ENCODE results near the gene PTPRR. TPM values are rescaled to one million over a fixed set of nuclear protein-coding genes. Genes with fewer than 3 reads are reported as not detected.
"Not testable (repeated sequence)": the region's sequence is repeated elsewhere in the genome, so short reads cannot be mapped to it uniquely, and the experiment has no call there.

The PTPRR gene
- total and polyA plus RNA-seq, 9 donors: 1.1 to 3.3 (median 2.3) TPM

GRCh38 chr12:70828351-70828750 lies 92.2 kb downstream of the PTPRR start:
- Histone ChIP-seq H3K27ac (ENCODE audit: low read length) (no peak overlapping the region), H3K4me3 (ENCODE audit: low read length) (no peak overlapping the region), H3K36me3 (ENCODE audit: control insufficient read depth, insufficient read depth, low read length) (no peaks in the 10 kb centered on the region), H3K27me3 (ENCODE audit: control insufficient read depth, insufficient read depth, low read length) (no peaks in the 10 kb centered on the region), H3K4me1 (ENCODE audit: control insufficient read depth, insufficient read depth, low read length) (no peaks in the 10 kb centered on the region), H3K9me3 (replicated peaks; ENCODE audit: control insufficient read depth, low read depth, low read length) (no peaks in the 10 kb centered on the region)
- no CpG with 5 or more reads among the region's 2 CpGs for WGBS (ENCODE audit: insufficient coverage)
- no peak for DNase-seq

GRCh38 chr12:70826156-70826555 lies 94.4 kb downstream of the PTPRR start:
- no peaks in the 10 kb centered on the region for H3K27me3 ChIP-seq (ENCODE audit: control insufficient read depth, insufficient read depth, low read length)
- H3K27ac ChIP-seq (ENCODE audit: low read length): no peak overlapping the region
- WGBS (ENCODE audit: insufficient coverage): no CpG with 5 or more reads among the region's 3 CpGs
- H3K4me3 ChIP-seq (ENCODE audit: low read length): no peak overlapping the region
- no peaks in the 10 kb centered on the region for H3K9me3 ChIP-seq (replicated peaks; ENCODE audit: control insufficient read depth, low read depth, low read length)
- no peaks in the 10 kb centered on the region for H3K4me1 ChIP-seq (ENCODE audit: control insufficient read depth, insufficient read depth, low read length)
- no peaks in the 10 kb centered on the region for H3K36me3 ChIP-seq (ENCODE audit: control insufficient read depth, insufficient read depth, low read length)
- no peak for DNase-seq

DNA sequence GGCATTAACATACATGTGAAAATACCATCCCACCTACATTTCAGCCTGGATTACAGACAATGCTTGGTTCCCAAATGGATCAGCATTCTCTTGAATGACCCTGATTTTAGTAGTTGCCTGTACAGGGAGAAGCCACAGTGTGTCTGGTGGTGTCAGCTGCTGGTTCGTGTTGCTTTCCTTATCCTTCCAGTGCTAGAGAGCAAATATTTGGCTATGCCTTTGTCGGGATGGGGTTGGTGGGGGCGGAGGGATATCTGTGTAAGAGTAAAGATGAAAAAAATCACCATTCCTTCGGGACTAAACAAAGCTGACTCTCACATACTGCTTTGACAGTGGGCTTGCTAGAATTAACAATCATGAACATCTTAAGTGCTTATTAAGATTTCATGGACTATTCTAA lies 96.0 kb downstream of the PTPRR start:
- no peak for DNase-seq
- 72% methylated on average over 2 of the region's 4 CpGs for WGBS (ENCODE audit: insufficient coverage)
- no peaks in the 10 kb centered on the region for H3K27me3 ChIP-seq (ENCODE audit: control insufficient read depth, insufficient read depth, low read length)
- H3K4me3 ChIP-seq (ENCODE audit: low read length): no peak overlapping the region
- H3K9me3 ChIP-seq (replicated peaks; ENCODE audit: control insufficient read depth, low read depth, low read length): no peaks in the 10 kb centered on the region
- H3K4me1 ChIP-seq (ENCODE audit: control insufficient read depth, insufficient read depth, low read length): no peaks in the 10 kb centered on the region
- H3K36me3 ChIP-seq (ENCODE audit: control insufficient read depth, insufficient read depth, low read length): no peaks in the 10 kb centered on the region
- H3K27ac ChIP-seq (ENCODE audit: low read length): no peak overlapping the region

DNA sequence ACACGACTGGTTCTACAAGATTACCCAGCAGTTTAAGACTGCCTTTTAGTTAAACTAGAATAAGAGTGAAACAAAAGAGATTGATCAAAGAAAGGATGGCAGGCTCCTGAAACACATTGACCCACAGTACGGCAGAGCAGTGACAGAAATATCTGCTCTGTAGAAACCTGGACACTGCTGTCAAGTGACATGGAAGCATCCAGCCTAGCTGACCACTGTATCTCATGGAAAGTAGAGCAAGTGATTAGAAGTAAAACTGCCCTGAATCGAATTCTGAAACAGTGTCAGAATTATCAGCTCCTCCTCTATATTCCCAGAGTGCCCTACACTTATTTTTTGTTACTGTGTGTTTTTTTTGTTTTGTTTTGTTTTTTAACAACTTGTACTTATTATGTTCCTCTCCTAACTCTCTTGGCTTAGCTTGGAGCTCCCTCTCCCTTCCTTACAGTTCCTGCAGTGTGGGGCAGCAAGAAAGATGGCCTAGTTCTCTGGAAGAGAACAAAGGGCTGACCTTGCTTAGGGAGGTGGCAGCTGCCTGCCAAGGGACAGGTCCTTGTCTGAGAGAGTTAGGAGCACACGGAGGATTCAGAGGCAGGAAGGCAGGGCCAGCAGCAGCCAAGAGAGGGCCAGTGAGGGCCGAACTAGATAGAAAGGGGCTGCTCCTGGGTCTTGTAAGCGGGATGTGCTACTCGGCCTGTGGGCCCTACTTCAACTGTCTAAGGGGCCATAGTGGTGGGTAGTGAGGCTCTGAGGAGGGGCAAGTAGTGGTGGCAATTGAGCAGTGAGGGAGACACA lies 97.2 kb downstream of the PTPRR start:
- 79% methylated on average over 4 of the region's 7 CpGs for WGBS (ENCODE audit: insufficient coverage)
- H3K9me3 ChIP-seq (replicated peaks; ENCODE audit: control insufficient read depth, low read depth, low read length): no peaks in the 10 kb centered on the region
- no peak overlapping the region for H3K27ac ChIP-seq (ENCODE audit: low read length)
- H3K27me3 ChIP-seq (ENCODE audit: control insufficient read depth, insufficient read depth, low read length): no peaks in the 10 kb centered on the region
- no peaks in the 10 kb centered on the region for H3K4me1 ChIP-seq (ENCODE audit: control insufficient read depth, insufficient read depth, low read length)
- DNase-seq: no peak
- no peak overlapping the region for H3K4me3 ChIP-seq (ENCODE audit: low read length)
- no peaks in the 10 kb centered on the region for H3K36me3 ChIP-seq (ENCODE audit: control insufficient read depth, insufficient read depth, low read length)

DNA sequence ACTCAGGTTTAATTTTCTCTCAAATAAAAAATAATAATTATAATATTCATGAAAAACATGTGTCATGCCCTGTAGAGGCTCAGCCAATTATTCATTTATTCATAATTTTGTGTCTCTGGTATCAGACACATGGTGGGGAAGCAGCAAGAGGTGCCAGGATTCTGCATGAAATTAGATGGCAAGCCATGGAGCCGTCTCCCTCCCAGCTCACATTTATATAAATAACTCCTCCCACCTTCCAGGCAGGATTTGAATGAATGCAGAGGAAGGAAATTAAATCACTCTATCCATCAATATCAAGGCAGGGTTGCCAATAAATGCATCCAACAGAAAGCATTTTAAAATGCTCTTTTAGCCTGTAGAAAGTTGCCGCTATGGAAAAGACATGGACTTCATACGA lies 98.1 kb downstream of the PTPRR start:
- Histone ChIP-seq H3K4me1 (ENCODE audit: control insufficient read depth, insufficient read depth, low read length) (no peaks in the 10 kb centered on the region), H3K36me3 (ENCODE audit: control insufficient read depth, insufficient read depth, low read length) (no peaks in the 10 kb centered on the region), H3K4me3 (ENCODE audit: low read length) (no peak overlapping the region), H3K27me3 (ENCODE audit: control insufficient read depth, insufficient read depth, low read length) (no peaks in the 10 kb centered on the region), H3K27ac (ENCODE audit: low read length) (no peak overlapping the region), H3K9me3 (replicated peaks; ENCODE audit: control insufficient read depth, low read depth, low read length) (no peaks in the 10 kb centered on the region)
- WGBS (ENCODE audit: insufficient coverage): no CpG with 5 or more reads among the region's 3 CpGs
- DNase-seq: no peak

- no peaks in the 10 kb centered on the region for H3K9me3 ChIP-seq (replicated peaks; ENCODE audit: control insufficient read depth, low read depth, low read length)
- H3K4me3 ChIP-seq (ENCODE audit: low read length): no peak overlapping the region
- WGBS (ENCODE audit: insufficient coverage): no CpG with 5 or more reads among the region's 2 CpGs
- H3K27me3 ChIP-seq (ENCODE audit: control insufficient read depth, insufficient read depth, low read length): no peaks in the 10 kb centered on the region
- H3K27ac ChIP-seq (ENCODE audit: low read length): no peak overlapping the region
- DNase-seq: no peak
- H3K36me3 ChIP-seq (ENCODE audit: control insufficient read depth, insufficient read depth, low read length): no peaks in the 10 kb centered on the region
- no peaks in the 10 kb centered on the region for H3K4me1 ChIP-seq (ENCODE audit: control insufficient read depth, insufficient read depth, low read length)
Measured at GRCh38 chr12:70815971-70816391, 104.6 kb downstream of the PTPRR start.

- Histone ChIP-seq H3K4me1 (ENCODE audit: control insufficient read depth, insufficient read depth, low read length) (no peaks in the 10 kb centered on the region), H3K9me3 (replicated peaks; ENCODE audit: control insufficient read depth, low read depth, low read length) (no peaks in the 10 kb centered on the region), H3K27ac (ENCODE audit: low read length) (no peak overlapping the region), H3K4me3 (ENCODE audit: low read length) (no peak overlapping the region), H3K27me3 (ENCODE audit: control insufficient read depth, insufficient read depth, low read length) (no peaks in the 10 kb centered on the region), H3K36me3 (ENCODE audit: control insufficient read depth, insufficient read depth, low read length) (no peaks in the 10 kb centered on the region)
- DNase-seq: no peak
- no CpG with 5 or more reads among the region's 2 CpGs for WGBS (ENCODE audit: insufficient coverage)
Measured at GRCh38 chr12:70815056-70815455, 105.5 kb downstream of the PTPRR start.

- H3K36me3 ChIP-seq (ENCODE audit: control insufficient read depth, insufficient read depth, low read length): no peaks in the 10 kb centered on the region
- H3K9me3 ChIP-seq (replicated peaks; ENCODE audit: control insufficient read depth, low read depth, low read length): no peaks in the 10 kb centered on the region
- no peak for DNase-seq
- no peak overlapping the region for H3K27ac ChIP-seq (ENCODE audit: low read length)
- no peaks in the 10 kb centered on the region for H3K4me1 ChIP-seq (ENCODE audit: control insufficient read depth, insufficient read depth, low read length)
- no peaks in the 10 kb centered on the region for H3K27me3 ChIP-seq (ENCODE audit: control insufficient read depth, insufficient read depth, low read length)
- H3K4me3 ChIP-seq (ENCODE audit: low read length): no peak overlapping the region
- 79% methylated on average over 3 of the region's 4 CpGs for WGBS (ENCODE audit: insufficient coverage)
Measured at GRCh38 chr12:70813559-70813958, 107.0 kb downstream of the PTPRR start.

DNA sequence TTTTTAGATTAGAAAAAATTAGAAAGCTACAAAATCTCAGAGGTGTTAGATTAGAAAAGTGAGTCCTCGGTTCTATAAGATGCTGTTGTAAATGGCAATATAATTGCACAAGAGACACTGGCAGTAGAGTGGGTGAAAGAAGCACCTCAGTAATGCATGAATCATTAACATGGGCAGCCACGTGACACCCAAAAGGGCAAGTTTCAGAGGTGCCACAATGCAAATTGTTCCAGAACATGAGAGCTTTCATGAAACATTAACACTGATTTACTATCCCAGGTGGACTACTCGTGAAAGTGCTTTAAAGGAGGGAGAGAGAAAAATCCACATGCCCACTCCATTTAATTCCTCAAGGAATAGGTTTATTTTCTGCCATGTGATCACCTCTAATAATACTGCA lies 108.4 kb downstream of the PTPRR start:
- DNase-seq: no peak
- no peaks in the 10 kb centered on the region for H3K4me1 ChIP-seq (ENCODE audit: control insufficient read depth, insufficient read depth, low read length)
- WGBS (ENCODE audit: insufficient coverage): 90% methylated on average over 2 of the region's 3 CpGs

DNA sequence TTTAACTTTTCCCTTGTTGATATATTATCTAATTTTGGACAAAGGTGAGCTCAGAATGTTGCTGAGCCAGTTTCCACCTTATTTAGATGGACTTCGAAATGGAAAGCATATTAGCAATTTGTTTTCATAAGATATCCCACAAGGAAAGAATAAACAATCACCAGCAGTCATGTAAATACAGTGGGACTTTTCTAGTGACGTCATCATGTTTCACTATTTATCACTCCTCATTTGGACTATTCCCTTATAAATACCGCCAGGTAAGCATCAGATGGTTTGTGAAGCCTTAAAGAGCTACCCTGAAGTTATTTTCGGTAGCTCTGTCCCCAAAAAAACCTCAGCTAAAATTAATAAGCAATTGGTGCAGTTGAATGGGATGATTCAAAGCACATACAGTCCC lies 110.7 kb downstream of the PTPRR start:
- H3K4me3 ChIP-seq (ENCODE audit: low read length): no peak overlapping the region
- H3K9me3 ChIP-seq (replicated peaks; ENCODE audit: control insufficient read depth, low read depth, low read length): no peaks in the 10 kb centered on the region
- no peak for DNase-seq
- no peaks in the 10 kb centered on the region for H3K36me3 ChIP-seq (ENCODE audit: control insufficient read depth, insufficient read depth, low read length)
- H3K4me1 ChIP-seq (ENCODE audit: control insufficient read depth, insufficient read depth, low read length): no peaks in the 10 kb centered on the region
- WGBS (ENCODE audit: insufficient coverage): no CpG with 5 or more reads among the region's 4 CpGs
- no peak overlapping the region for H3K27ac ChIP-seq (ENCODE audit: low read length)
- H3K27me3 ChIP-seq (ENCODE audit: control insufficient read depth, insufficient read depth, low read length): no peaks in the 10 kb centered on the region

More for the DNA sequence above, 108.4 kb downstream of the PTPRR start:
- Histone ChIP-seq H3K27me3 (ENCODE audit: control insufficient read depth, insufficient read depth, low read length) (no peaks in the 10 kb centered on the region), H3K36me3 (ENCODE audit: control insufficient read depth, insufficient read depth, low read length) (no peaks in the 10 kb centered on the region), H3K27ac (ENCODE audit: low read length) (no peak overlapping the region), H3K4me3 (ENCODE audit: low read length) (no peak overlapping the region), H3K9me3 (replicated peaks; ENCODE audit: control insufficient read depth, low read depth, low read length) (no peaks in the 10 kb centered on the region)

DNA sequence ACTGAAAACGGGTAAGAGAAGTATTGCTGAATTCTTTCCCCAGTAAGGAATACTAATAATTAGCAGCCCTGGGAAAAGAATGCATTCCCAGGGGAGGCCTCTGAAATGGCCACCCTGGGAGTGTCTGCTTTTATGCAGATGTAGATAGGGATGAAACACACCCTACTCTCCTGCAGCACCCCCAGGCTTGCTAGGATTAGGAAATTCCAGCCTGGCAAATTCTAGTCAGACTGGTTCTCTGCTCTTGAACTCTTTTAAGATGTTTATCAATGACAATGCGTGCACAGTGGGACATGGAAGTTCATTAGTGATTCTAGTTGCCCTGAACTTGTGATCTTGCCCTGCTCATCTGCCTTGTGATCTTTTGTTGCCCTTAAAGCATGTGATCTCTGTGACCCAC lies 112.5 kb downstream of the PTPRR start:
- H3K27ac ChIP-seq (ENCODE audit: low read length); H3K9me3 ChIP-seq (replicated peaks; ENCODE audit: control insufficient read depth, low read depth, low read length); H3K4me3 ChIP-seq (ENCODE audit: low read length); DNase-seq; H3K27me3 ChIP-seq (ENCODE audit: control insufficient read depth, insufficient read depth, low read length); H3K36me3 ChIP-seq (ENCODE audit: control insufficient read depth, insufficient read depth, low read length); H3K4me1 ChIP-seq (ENCODE audit: control insufficient read depth, insufficient read depth, low read length): not testable (repeated sequence)
- 78% methylated on average over 1 of the region's 2 CpGs for WGBS (ENCODE audit: insufficient coverage)
